ENCODE data around the gene NEDD4.

NEDD4 gene

GRCh38 chr15:55993804-55994560 is 570 bp upstream of the NEDD4 start:
- ChIA-PET POLR2A (no interaction called here), CTCF (interaction anchor here (0.8 to 1.2 kb wide), 3 partner anchors 8 to 59 kb away, joined by 3 to 4 read pairs (median 4); no protein-coding TSS in a partner anchor)
- DNase-seq (ENCODE audit: extremely low spot score) = peak; percentile 22
- TF ChIP-seq CTCF (IDR thresholded peaks at IDR 0.05; ENCODE audit: control extremely low read depth, extremely low read depth, low read depth, missing control alignments) = no peak

GRCh38 chr15:55992769-55993110 is 672 bp downstream of the NEDD4 start:
- no peak for DNase-seq (ENCODE audit: extremely low spot score)
- ChIA-PET POLR2A (no interaction called here), CTCF (interaction anchor here (1.0 to 1.3 kb wide), 2 partner anchors 15 to 19 kb away, joined by 3 read pairs; no protein-coding TSS in a partner anchor)
- TF ChIP-seq CTCF (IDR thresholded peaks at IDR 0.05; ENCODE audit: control extremely low read depth, extremely low read depth, low read depth, missing control alignments) = no peak

- ChIA-PET CTCF (interaction anchor here (1.0 to 1.3 kb wide), 2 partner anchors 16 to 18 kb away, joined by 3 read pairs; no protein-coding TSS in a partner anchor), POLR2A (no interaction called here)
- no peak for TF ChIP-seq CTCF (IDR thresholded peaks at IDR 0.05; ENCODE audit: control extremely low read depth, extremely low read depth, low read depth, missing control alignments)
- no peak for DNase-seq (ENCODE audit: extremely low spot score)
Measured at GRCh38 chr15:55991802-55992768, 1.3 kb downstream of the NEDD4 start.

GRCh38 chr15:55990998-55991397 is 2.4 kb downstream of the NEDD4 start:
- ChIA-PET POLR2A (no interaction called here), CTCF (no interaction called here)
- DNase-seq (ENCODE audit: extremely low spot score) = no peak
- TF ChIP-seq CTCF (IDR thresholded peaks at IDR 0.05; ENCODE audit: control extremely low read depth, extremely low read depth, low read depth, missing control alignments) = no peak

GRCh38 chr15:55990516-55990915 is 2.9 kb downstream of the NEDD4 start:
- CTCF ChIA-PET = no interaction called here
- DNase-seq (ENCODE audit: extremely low spot score) = no peak

More at GRCh38 chr15:55990516-55990915, 2.9 kb downstream of the NEDD4 start:
- POLR2A ChIA-PET = no interaction called here
- TF ChIP-seq CTCF (IDR thresholded peaks at IDR 0.05; ENCODE audit: control extremely low read depth, extremely low read depth, low read depth, missing control alignments) = no peak
